ENCODE measurements around the gene CLEC16A. TPM values are rescaled to one million over a fixed set of nuclear protein-coding genes. Genes with fewer than 3 reads are reported as not detected.

Gene CLEC16A
- total RNA-seq, 1 donor from 2014 or later = 20.9 TPM

- ATAC-seq (ENCODE audit: poor library complexity) (no peak), DNase-seq (no peak)
- intact Hi-C loops (cut with DNase I) = loop anchor here (10.0 kb wide), 1 partner anchor 127 kb away; no protein-coding TSS in a partner anchor
Observed at GRCh38 chr16:10978124-10978523, 33.8 kb downstream of the CLEC16A start.

DNA sequence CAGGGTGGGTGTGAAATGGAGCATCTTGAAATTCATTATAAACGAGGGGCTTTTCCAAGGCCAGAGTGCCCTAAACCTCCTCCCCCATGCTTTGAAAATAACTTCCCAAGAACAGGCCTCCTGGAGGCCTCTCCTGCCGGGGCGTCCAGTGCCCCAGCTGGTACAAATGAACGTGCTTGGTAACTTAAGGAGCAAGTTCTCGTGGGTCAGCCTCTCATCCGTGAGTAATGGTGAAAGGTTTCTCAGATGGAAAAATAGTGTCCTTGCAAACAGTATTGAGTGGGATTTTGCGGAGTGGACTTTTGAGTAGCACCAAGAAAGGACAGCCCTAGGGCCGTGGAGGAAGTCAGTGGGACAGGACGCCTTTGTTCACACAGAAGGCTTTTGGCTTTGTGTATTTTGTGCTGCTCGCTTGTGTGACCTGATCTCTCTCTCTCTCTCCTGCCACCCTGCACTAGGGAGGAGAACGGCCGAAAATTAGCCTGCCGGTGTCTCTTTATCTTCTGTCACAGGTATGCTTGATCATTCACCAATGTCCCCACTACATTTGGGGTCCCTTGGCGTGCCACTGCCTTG lies 34.6 kb downstream of the CLEC16A start:
- DNase-seq = no peak
- intact Hi-C loops (cut with DNase I) = loop anchor here (10.0 kb wide), 1 partner anchor 126 kb away; no protein-coding TSS in a partner anchor
- no peak for ATAC-seq (ENCODE audit: poor library complexity)

DNA sequence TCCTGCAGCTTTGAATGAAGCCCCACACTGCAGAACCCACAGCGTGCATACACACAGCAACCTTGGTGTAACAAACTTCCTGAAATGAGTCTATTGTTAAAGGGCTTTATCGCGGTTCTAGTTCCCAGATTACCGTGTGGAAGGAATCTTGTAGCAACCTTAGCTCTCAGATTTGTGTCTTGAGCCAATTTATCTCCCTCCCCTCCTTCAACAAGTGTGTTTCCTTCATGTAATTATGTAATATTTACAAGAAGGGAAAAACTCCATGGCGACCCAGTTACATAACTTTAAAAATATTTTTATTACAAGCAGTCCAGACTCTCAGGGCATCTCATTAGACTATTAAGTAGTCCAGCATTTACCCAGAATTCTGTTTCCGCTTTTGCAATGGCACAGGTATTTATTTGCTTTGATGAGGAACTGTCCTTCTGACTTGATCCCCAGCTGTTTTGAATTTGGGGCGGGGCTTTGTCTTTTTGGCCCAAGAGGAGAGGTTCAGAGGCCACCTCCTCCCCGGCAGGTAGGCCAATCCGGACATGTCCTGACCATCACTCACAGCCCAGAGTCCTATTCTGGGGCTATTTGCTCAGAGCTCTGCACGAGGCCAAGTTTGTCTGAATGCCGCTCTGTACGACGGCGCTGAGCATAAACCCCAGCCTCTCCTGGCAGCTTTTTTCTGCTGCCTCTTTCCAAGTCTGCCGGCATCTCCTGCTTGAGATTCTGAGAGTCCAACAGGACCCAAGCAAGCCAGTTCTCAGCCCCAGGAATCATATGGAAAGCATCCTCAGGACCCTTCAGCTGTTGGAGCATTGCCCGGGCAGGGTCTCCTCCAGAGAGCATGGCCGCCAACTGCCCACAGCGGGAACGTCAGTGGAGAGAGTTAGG lies 35.6 kb downstream of the CLEC16A start:
- ATAC-seq (ENCODE audit: poor library complexity) = peak; percentile 66
- intact Hi-C loops (cut with DNase I) = loop anchor here (10.0 kb wide), 1 partner anchor 125 kb away; no protein-coding TSS in a partner anchor
- peak; percentile 48 for DNase-seq

- intact Hi-C loops (cut with DNase I) = no loop called here
- no peak for ATAC-seq (ENCODE audit: poor library complexity)
- no peak for DNase-seq
Observed at GRCh38 chr16:10980813-10981212, 36.4 kb downstream of the CLEC16A start.

DNA sequence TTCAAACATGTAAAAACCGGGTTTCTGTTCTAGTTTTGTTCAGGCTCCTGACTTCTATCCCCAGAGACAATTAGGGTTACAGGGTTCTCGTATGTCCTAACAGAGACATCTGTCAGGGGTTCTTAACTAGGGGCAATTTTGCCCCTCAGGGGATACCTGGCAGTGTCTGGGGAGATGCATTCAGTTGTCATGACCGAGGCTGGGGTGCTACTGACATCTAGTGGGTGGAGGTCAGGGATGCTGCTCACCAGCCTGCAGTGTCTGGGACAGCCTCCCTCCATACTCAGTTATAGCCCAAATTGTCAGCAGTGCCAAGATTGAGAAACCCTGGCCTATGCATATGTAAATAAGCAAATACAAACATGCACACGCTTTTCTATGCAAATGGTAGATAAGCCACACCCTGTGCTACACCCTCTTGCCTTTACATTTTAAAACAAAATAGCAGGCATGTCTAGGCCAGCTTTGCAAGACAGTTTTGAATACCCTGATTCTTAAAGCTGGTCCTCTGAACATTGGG lies 37.4 kb downstream of the CLEC16A start:
- intact Hi-C loops (cut with DNase I) = no loop called here
- ATAC-seq (ENCODE audit: poor library complexity) (peak; percentile 43), DNase-seq (no peak)

GRCh38 chr16:10982465-10983150 lies 38.2 kb downstream of the CLEC16A start:
- DNase-seq (peak; percentile 64), ATAC-seq (ENCODE audit: poor library complexity) (peak; percentile 78)
- intact Hi-C loops (cut with DNase I) = no loop called here

- DNase-seq (no peak), ATAC-seq (ENCODE audit: poor library complexity) (no peak)
- intact Hi-C loops (cut with DNase I) = no loop called here
Observed at GRCh38 chr16:10983159-10983558, 38.8 kb downstream of the CLEC16A start.

GRCh38 chr16:10984509-10984908 lies 40.1 kb downstream of the CLEC16A start:
- DNase-seq (no peak), ATAC-seq (ENCODE audit: poor library complexity) (no peak)
- intact Hi-C loops (cut with DNase I) = no loop called here

DNA sequence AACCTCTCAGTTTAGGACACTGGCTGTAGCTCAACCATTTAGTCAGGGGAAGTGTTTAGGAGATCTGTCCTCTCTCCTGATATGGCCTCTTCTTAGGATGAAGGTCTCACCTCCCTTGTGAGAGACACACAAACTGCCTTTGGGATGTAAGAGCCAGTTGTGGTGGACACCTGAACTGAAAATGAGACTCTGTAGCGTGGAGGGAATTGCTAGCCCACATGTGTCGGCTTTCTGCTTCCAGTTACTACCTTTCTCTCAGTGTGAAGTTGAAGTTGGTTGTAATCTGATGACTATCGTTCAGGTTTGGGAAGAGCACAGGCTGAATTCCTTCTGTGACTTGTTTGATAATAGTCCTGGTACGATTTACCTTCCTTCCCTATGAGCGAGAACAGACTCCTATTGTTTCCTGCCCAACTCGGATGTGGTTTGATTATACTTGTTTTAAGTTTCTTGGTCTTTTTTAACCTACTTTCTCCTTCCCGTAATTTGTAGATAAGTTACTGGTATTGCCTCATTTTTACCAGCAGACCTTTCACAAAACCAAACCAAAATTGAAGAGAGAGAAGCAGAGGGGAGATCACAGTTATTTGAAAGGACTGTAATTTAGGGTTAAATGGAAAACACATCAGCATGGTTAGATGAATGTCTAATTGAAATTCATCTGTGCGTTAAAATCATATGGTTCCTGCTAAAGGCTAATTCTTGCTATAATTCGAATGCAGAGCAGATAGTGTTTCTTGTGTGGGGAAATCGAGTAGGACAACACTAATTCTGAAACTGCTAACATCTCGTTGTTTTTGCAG lies 43.2 kb downstream of the CLEC16A start:
- intact Hi-C loops (cut with DNase I) = no loop called here
- ATAC-seq (ENCODE audit: poor library complexity) (no peak), DNase-seq (no peak)

- ATAC-seq (ENCODE audit: poor library complexity) = peak; percentile 10
- no peak for DNase-seq
- intact Hi-C loops (cut with DNase I) = no loop called here
Observed at GRCh38 chr16:10988164-10988803, 43.9 kb downstream of the CLEC16A start.

DNA sequence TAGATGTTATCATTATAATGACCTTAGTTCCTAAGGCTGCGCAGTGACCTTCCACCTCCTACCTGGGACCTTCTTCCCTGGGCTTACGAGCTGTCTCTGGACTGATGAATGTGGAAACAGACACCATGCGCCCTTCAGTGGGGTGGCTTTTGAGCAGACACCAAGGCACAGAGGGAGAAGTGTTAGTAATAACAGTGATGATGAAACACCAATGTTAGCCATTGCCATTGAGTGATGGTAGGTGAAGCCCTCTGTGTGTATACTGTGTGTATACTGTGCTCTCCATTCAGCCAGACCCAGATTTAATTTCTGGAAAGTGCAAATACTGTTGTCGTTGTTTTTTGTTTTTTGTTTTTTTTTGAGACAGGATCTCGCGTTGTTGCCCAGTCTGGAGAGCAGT lies 44.5 kb downstream of the CLEC16A start:
- ATAC-seq (ENCODE audit: poor library complexity) (no peak), DNase-seq (no peak)
- intact Hi-C loops (cut with DNase I) = no loop called here

DNA sequence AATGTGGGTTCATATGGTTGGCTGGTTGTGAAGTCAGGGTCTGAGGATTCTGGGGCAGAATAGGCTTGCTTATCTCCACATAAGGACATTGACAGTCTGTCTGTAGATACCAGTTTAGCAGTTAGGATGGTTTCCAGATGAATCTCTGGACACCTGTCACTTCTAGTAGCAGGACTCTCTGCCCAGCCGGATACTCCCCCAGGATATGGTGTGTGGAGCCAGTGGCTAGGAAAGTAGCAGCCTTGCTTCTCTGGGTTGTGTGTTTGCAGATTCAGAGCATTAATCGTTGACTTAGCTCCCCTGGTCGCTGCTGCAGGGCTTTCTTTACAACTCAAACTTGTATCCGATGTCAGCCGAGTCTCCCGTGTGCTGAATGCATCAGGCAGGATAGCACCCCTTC lies 45.2 kb downstream of the CLEC16A start:
- ATAC-seq (ENCODE audit: poor library complexity) = no peak
- no peak for DNase-seq
- intact Hi-C loops (cut with DNase I) = no loop called here

DNA sequence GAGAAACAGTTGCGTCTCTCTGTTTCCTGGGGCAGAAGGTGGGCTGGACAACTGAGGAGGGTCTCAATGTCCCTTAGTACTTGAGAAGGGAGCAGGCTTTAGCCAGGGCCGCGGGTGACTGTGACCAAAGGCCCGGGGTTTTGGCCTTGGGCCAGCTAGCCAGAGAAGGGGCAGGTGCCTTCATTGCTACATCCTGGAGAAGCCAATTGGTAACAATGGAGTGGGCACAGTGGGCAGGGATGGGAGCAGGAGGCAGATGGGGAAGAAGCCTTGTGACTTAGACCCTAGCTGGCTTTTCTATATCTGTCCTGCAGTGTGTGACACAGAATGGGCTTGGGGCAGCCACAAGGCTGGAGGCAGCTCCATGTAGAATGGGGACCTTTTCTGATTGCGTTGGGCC lies 46.0 kb downstream of the CLEC16A start:
- DNase-seq (no peak), ATAC-seq (ENCODE audit: poor library complexity) (no peak)
- intact Hi-C loops (cut with DNase I) = no loop called here

DNA sequence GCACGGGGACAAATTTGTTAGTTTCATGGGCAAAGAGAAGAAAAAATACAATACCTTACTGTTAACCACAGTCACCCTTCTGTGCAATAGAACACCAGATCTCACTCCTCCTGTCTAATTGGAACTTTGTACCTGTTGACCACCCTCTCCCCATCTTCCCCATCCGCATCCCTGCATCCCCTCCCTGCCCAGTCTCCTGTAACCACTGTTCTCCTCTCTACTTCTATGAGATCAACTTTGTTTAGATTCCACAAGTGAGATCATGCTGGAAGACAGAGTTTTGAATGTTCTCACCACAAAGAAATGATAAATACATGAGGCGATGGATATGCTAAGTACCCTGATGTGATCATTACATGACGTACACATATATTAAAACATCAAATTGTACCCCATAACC lies 47.7 kb downstream of the CLEC16A start:
- intact Hi-C loops (cut with DNase I) = no loop called here
- DNase-seq (no peak), ATAC-seq (ENCODE audit: poor library complexity) (no peak)

DNA sequence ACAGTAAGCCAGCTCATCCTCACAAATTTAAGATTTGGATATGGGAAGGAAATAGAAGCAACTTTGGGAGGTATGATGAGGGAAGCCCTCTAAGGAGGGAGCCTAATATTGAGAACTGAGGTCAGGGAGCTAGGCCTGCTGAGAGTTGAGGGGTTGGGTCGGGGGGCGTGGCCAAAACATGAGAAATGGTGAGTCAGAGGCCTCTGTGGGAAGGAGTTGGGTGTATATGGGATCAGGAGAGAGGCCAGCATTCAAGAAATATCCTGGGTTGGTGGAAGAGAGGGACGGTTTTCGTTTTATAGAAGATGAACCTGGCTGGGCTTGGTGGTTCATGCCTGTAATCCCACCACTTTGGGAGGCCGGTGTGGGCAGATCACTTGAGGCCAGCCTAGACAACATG lies 48.4 kb downstream of the CLEC16A start:
- intact Hi-C loops (cut with DNase I) = no loop called here
- DNase-seq (peak; percentile 54), ATAC-seq (ENCODE audit: poor library complexity) (no peak)

- no peak for ATAC-seq (ENCODE audit: poor library complexity)
Observed at GRCh38 chr16:10993649-10994048, 49.3 kb downstream of the CLEC16A start.

GRCh38 chr16:10994571-10994970 lies 50.2 kb downstream of the CLEC16A start:
- intact Hi-C loops (cut with DNase I) = no loop called here
- no peak for DNase-seq
- no peak for ATAC-seq (ENCODE audit: poor library complexity)

More at GRCh38 chr16:10993649-10994048, 49.3 kb downstream of the CLEC16A start:
- intact Hi-C loops (cut with DNase I) = no loop called here
- no peak for DNase-seq

DNA sequence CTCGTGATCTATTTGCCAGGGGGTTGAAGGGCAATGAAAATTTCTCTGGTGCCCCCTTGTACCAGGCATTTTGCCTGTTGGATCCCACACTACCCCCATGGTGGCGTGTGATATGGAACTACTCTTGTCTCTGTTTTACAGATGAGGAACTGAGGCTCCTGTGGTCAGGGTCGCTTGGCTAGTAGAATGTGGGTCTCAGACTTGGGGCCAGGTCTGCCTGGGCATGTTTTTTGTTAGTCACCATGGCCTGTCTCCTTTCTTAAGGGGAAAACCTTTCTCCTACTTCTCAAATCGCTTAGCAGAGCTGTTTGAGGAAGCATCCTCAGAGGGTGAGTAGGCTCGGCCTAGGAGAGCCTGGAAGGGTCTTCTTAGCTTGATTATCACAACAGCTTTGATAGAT lies 51.2 kb downstream of the CLEC16A start:
- ATAC-seq (ENCODE audit: poor library complexity) = no peak
- intact Hi-C loops (cut with DNase I) = no loop called here

More for the DNA sequence above, 51.2 kb downstream of the CLEC16A start:
- no peak for DNase-seq

Data from Right ventricle myocardium superior (tissue), 1 donor.